Stimulated activated CD4-positive, alpha-beta T cell treated with anti-CD3 and anti-CD28 coated beads, Interleukin-1b, Interleukin-23, amount 100 ng/mL, for 4 hours (primary cell): ENCODE results near the gene CEBPG.

Experiments
- DNase-seq, 2 donors: peaks; one replicate each; pipeline ENCODE4 v3.0.0-alpha.2; 2020; ENCODE audit warnings: low read depth in 2 of 2

Gene CEBPG

DNA sequence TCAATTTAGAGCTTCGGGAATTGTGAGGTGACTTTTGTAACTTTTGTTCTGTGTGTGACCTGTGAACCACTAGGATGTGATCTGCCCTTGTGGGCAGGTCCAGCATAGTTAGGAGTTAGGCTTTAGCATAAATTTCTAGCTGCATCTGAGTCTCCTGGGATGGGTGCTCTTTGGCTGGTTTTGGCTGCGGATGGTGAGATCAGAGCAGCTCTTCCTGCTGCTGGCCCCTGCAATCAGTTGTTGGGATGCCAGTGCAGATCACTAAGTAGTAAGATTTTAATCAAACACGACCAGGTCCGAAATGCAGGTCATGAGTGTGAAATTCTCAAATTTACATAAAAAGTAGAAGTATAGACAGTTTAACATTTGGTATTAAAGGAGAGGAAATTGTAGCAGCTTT lies 8.5 kb downstream of the CEBPG start:
- DNase-seq: no peak

GRCh38 chr19:33382982-33383381 lies 9.5 kb downstream of the CEBPG start:
- DNase-seq: no peak

GRCh38 chr19:33383720-33384292 lies 10.3 kb downstream of the CEBPG start:
- no peak for DNase-seq

DNA sequence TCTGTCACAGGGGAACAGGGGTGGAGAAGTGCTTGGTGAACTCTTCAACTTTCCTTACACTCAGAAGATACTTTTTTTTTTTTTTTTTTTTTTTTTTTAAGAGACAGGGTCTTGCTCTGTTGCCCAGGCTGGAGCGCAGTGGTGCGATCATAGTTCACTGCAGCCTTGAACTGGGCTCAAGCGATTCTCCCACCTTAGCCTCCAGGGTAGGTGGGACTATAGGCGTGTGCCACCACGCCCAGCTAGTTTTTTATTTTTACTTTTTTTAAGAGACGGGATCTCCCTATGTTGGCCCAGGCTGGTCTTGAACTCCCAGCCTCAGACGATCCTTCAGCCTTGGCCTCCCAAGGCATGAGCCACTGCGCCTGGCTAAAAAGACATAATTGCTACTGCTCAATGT lies 11.5 kb downstream of the CEBPG start:
- DNase-seq: no peak

DNA sequence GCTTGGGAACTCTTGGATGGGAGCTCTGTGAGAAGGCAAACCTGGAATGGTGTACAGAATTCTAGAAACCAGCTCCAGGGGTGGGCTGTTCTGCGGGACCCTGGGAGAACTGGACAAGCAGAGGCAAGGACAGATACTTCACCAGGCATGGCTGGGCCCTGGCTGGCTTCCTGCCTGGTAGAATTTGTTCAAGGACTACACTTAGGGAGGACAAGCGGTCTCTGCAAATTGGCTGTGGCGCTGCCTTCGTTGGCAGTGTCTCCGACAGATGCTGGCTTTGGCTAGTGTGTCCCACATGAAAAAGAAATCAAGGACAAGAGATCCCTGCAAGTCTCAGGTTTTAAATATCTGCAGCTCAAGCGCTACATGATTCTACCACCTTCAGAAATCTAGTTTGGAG lies 12.4 kb downstream of the CEBPG start:
- no peak for DNase-seq

- no peak for DNase-seq
These were observed 12.9 kb downstream of the CEBPG start for GRCh38 chr19:33386361-33386858.

GRCh38 chr19:33387351-33388230 lies 14.1 kb downstream of the CEBPG start:
- no peak for DNase-seq

- no peak for DNase-seq
These were observed 14.8 kb downstream of the CEBPG start for GRCh38 chr19:33388231-33388724.

DNA sequence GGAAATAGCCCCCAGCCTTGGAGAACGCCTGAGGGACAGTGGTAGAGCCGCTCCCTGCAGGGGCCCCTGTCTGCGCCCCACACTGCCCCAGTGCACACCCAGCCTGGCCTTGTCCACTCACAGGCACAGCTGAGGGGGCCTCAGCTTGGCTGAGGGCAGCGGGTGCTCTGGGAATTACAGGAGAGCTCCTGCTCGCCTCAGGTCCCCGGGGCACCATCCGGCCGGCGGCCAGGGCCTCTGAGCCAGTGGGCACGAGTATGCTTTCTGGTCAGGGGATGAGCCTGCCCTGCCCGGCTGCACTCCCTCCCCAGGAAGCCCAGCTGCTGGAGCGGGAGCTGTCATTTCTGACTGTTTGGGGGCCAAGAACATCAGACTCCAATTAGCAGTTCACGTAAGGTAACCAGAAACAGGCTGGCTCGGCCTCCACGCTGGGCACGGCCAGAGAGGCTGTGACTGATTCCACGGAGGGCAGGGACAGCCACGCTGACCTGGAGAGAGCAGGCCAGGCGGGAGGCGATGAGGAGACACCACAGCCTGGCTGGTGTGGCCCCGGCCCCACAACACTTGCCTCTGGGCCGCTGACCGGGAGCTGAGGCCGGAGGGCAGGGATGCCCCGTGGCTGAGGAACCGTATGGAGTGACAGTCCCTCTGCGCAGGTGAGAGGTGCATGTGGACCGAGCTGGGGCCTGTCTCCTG lies 15.4 kb downstream of the CEBPG start:
- no peak for DNase-seq

GRCh38 chr19:33389421-33390100 lies 16.1 kb downstream of the CEBPG start:
- DNase-seq: no peak

DNA sequence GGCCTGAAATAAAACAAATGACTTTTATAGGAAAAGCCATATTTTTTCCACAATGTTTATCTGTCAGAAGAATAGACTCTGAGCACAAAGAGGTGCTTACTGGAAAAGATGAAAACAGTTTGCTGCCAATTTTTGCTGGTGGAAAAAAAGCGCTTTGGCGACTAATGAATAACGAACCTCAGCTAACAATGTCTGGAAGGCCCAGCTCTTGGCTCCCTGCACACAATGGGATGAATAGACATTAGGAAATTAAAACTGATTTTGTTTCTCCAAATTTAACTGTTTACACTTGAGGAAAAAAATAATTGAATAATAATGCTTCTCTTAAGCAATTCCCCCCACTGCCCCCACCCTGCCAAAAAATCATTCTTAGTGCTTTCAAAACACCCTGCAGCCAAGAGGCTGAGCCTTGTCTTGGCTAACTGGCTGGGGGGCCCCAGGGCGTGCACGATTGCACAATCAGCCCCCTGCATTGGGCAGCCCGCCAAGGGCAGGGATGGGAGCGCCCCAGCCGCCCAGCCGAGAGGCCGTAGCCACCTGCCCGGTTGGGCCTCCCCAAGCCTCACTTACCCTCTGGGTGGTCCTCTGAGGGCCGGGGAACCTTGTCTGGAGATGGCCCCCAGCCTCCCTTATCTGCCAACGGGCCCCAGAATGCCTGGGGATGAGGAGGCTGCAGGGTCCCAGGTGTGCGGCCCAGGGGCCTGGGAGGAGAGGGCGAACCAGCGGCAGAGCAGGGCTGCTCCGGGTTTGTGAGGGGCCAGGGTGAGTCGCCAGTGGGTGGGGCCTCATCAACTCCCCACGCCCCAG lies 16.8 kb downstream of the CEBPG start:
- DNase-seq: no peak

GRCh38 chr19:33390908-33391630 lies 17.6 kb downstream of the CEBPG start:
- no peak for DNase-seq

DNA sequence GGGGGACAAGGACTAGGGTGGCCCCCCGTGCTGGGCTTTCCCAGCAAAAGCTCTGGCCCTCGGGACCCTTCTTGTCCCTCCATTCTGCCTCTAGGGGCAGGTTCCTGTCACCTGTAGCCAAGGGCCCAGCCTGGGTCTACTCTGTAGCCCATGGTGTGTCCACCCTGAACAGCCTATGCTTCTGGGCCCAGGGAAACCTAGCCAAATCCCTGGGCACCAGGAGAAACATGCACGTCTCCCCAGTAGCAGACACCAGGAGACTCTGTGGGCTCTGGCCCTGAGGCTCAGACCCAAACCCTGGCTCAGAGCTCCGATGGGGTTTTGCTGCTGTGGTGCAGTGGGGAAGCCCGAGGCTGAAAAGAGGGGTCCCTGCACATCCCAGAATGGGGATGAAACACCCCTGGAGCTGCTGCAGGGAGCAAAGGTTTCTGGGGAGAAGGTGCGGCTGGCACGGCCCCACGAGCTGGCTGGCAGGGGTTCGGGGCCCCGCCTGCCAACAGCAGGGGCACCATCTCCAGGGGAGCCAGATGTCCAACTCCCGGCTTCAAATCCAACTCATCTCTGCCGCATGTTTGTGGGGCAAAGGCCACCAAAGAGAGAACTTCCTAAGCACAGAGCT lies 18.2 kb downstream of the CEBPG start:
- no peak for DNase-seq

DNA sequence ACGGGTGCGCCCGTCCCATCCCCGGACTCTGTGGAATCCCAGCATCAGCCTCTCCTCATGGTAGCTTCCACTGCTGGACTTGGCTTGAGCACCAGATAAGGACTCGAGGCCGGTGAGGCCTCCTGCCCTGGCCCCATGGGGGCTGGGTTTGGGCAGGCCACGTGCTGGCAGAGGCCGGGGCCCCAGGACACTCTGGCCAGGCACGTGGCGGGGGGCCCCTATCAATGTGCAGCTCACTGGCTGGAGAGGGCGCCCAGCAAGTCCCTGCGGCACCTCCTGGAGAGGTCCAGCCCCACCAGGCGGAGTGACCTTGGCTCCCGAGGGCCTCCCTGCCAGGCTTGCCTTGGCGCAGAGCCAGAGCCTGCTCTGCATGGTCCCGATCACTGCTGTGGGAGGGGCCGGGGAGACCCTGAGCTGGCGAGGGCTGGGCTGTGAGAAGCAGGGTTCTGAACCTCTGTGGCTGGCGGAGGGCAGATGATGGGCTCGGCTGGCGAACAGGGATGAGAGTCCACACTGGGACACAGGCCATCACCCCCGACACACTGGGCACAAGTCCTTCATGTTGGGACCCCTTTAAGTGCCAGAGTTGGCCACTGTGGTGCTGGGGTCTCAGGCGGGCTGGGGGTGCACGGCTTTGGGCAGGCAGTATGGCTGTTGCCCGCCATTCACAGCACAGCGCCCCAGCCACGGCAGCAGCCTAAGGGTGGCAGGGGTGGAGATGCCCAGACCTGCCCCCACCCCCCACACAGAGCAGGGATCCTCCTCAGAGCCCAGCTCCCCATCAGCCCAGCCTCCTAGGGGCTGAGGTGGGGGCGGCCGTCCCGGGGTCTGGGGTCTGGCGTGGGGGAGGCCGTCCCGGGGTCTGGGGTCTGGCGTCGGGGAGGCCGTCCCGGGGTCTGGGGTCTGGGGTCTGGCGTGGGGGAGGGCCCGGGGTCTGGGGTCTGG lies 19.1 kb downstream of the CEBPG start:
- no peak for DNase-seq

DNA sequence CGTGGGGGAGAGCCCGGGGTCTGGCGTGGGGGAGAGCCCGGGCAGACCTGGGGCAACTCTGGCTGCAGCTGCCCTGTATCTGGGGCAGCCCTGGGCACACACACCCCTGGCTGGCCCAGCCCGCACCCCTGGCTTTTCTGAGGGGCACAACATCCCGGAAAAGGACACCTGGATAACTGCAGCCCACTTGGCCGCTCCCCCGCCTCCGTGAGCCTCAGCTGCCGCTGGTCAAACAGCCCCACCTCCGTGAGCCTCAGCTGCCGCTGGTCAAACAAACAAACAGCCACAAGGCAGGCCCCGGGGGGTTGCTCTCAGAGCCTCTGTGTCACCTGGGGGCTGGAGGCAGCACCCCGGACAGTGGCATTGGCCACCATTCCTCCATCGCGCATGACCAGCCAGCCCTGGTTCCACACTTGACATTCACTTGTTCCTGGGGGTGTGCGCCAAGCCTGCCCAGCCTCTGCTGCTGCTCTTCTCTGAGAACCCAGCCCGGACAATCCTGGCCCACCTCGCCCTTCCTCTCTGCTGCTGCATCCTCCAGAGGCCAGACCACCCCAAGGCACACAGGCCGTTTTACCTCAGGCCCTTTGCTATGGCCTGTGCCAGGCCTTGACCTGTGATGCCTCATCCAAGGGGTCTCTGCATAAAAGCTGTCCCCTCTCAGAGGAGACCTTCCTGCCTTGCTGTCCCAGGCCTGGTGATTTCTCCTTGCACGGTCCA lies 19.9 kb downstream of the CEBPG start:
- no peak for DNase-seq

- no peak for DNase-seq
These were observed 20.7 kb downstream of the CEBPG start for GRCh38 chr19:33394006-33394722.
